Muscle layer of colon (tissue), 2 donors: ENCODE results near the gene ZNF653.

Experiments
- H3K27ac ChIP-seq: one replicate; pipeline ENCODE4 v1.7.0; 2013; ENCODE audit warnings: low read depth, mild to moderate bottlenecking, low read length, moderate library complexity
- H3K27me3 ChIP-seq, 2 donors: one replicate each; pipeline ENCODE4 v1.7.0; 2013; ENCODE audit warnings: low read length in 2 of 2, mild to moderate bottlenecking in 2 of 2; ENCODE audit not compliant: insufficient read depth in 2 of 2, control insufficient read depth in 1 of 2
- H3K36me3 ChIP-seq: one replicate; pipeline ENCODE4 v1.7.0; 2013; ENCODE audit warnings: mild to moderate bottlenecking, low read length; ENCODE audit not compliant: insufficient read depth
- H3K4me1 ChIP-seq: one replicate; pipeline ENCODE4 v1.7.0; 2013; ENCODE audit warnings: mild to moderate bottlenecking, low read length; ENCODE audit not compliant: insufficient read depth
- H3K4me3 ChIP-seq, 2 donors: one replicate each; pipeline ENCODE4 v1.7.0; 2013; ENCODE audit warnings: low read length in 2 of 2, low read depth in 1 of 2, mild to moderate bottlenecking in 1 of 2, moderate library complexity in 1 of 2
- H3K9ac ChIP-seq: one replicate; pipeline ENCODE4 v1.7.0; 2013; ENCODE audit warnings: low read length
- H3K9me3 ChIP-seq: one replicate; pipeline ENCODE4 v1.7.0; 2013; ENCODE audit warnings: mild to moderate bottlenecking, low read length
- donor health status: abdominal sarcoma.
- donor health status: Adenocarcinoma of cecum.

The ZNF653 gene

DNA sequence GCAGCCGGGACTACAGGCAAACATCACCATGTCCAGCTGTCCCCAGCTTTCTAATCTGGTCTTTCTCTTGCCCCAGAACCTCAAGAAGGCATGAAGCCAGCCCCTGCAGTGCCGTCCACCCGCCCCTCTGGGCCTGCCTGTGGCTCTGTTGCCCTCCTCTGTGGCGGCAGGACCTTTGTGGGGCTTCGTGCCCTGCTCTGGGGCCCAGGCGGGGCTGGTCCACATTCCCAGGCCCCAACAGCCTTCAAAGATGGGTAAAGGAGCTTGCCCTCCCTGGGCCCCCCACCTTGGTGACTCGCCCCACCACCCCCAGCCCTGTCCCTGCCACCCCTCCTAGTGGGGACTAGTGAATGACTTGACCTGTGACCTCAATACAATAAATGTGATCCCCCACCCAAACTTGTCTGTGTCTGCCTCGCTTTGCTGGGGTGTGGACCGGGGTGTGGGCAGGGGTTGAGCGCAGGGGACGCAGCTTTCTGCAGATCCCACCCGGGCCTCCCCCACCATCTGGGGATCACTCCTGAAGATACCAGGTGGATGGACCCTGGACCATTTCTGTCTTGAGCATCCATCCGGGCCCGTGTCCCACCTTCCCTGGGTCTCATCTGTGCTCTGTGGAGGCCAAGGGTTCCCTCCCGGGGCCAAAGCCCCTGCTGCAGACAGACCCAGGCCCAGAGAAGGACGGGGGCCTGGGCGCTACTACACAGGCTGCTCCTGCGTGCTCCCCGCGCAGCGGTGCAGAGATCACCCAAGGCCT is 54.9 kb downstream of the ZNF653 start:
- Histone ChIP-seq H3K4me1 (no peaks in the 10 kb centered on the region), H3K4me3 (no peak overlapping the region), H3K27me3 (peaks cover 0 to 14% of the 10 kb centered on the region in 2 donors), H3K9me3 (no peaks in the 10 kb centered on the region), H3K36me3 (peaks cover 13% of the 10 kb centered on the region), H3K27ac (no peak overlapping the region), H3K9ac (no peak overlapping the region)

DNA sequence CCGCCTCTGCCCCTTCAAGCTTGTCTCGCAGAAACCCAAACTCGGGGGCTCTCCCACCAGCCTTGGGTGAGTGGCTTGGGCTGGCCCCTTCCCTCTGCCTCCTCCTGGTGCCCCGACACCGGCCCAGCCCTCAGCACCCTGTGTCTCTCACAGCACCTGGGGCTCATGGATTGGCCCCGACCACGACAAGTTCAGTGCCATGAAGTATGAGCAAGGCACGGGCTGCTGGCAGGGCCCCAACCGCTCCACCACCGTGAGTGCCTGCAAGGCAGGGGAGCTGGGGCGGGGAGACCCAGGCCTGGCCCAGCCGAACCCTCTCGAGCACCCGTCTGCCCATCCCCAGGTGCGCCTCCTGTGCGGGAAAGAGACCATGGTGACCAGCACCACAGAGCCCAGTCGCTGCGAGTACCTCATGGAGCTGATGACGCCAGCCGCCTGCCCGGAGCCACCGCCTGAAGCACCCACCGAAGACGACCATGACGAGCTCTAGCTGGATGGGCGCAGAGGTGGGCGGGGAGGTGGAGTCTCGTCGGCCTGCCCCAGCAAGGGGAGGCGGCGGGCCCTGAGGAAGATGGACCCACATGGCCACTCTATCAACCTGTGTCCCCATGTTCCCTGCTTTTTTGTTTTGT is 56.6 kb downstream of the ZNF653 start:
- Histone ChIP-seq H3K4me1 (no peaks in the 10 kb centered on the region), H3K36me3 (peaks cover 30% of the 10 kb centered on the region), H3K9ac (no peak overlapping the region), H3K4me3 (no peak overlapping the region), H3K27me3 (peaks cover 0 to 14% of the 10 kb centered on the region in 2 donors), H3K27ac (no peak overlapping the region), H3K9me3 (no peaks in the 10 kb centered on the region)

DNA sequence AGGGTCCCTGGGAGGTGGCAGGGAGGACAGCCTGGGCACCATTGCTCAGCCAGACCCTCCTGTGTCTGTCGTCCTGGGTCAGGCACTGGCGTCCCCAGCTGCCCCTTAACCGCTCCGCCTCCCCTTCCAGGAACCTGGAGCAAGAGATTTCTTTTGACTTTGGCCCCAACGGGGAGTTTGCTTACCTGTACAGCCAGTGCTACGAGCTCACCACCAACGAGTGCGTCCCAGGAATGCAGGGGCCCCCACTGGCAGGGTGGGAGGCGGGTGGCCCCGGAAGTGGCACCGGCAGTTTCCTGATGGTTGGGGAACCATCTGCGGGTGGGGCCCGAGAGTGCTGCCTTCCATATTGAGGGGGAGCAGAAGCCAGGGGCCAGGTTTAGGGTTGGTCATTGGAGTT is 57.2 kb downstream of the ZNF653 start:
- Histone ChIP-seq H3K9ac (no peak overlapping the region), H3K9me3 (no peaks in the 10 kb centered on the region), H3K4me3 (no peak overlapping the region), H3K27me3 (peaks cover 0 to 14% of the 10 kb centered on the region in 2 donors), H3K4me1 (no peaks in the 10 kb centered on the region), H3K27ac (no peak overlapping the region), H3K36me3 (peaks cover 33% of the 10 kb centered on the region)

DNA sequence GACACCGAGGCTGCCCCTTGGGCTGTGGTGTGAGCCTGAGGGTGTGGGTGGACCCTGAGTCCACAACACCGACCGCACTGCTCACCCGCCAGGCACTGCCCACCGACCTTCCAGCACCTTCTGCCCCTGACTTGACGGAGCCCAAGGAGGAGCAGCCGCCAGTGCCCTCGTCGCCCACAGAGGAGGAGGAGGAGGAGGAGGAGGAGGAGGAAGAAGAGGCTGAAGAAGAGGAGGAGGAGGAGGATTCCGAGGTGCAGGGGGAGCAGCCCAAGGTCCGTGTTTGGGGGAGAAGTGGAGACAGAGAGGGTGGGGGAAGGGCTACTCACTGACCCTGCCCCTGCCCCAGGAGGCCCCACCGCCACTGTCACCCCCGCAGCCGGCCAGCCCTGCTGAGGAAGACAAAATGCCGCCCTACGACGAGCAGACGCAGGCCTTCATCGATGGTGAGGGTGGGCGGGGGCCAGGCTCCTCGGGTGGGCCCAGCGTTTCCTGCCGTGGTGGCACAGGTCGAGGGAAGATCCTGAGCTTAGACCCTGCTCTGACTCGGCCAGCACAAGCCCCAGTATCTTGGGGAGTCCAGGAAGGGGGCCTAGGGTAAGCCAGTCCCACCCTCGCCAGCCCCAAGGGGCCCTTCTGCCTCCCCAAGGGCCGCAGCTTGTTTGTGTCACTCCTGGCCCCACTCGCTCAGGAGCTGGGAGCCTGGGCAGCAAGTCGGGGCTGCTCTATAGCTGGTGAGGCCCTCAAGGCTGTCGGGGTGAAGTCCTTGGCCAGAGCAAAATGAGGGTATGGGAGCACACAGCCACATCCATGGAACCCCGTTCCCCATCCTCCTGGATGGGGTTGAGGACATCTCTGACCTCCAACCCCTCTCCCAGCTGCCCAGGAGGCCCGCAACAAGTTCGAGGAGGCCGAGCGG is 58.0 kb downstream of the ZNF653 start:
- no peaks in the 10 kb centered on the region for H3K4me1 ChIP-seq
- peaks cover 0 to 9% of the 10 kb centered on the region in 2 donors for H3K27me3 ChIP-seq
- H3K27ac ChIP-seq = no peak overlapping the region
- no peaks in the 10 kb centered on the region for H3K9me3 ChIP-seq
- peaks cover 33% of the 10 kb centered on the region for H3K36me3 ChIP-seq
- H3K4me3 ChIP-seq = no peak overlapping the region
- H3K9ac ChIP-seq = no peak overlapping the region

DNA sequence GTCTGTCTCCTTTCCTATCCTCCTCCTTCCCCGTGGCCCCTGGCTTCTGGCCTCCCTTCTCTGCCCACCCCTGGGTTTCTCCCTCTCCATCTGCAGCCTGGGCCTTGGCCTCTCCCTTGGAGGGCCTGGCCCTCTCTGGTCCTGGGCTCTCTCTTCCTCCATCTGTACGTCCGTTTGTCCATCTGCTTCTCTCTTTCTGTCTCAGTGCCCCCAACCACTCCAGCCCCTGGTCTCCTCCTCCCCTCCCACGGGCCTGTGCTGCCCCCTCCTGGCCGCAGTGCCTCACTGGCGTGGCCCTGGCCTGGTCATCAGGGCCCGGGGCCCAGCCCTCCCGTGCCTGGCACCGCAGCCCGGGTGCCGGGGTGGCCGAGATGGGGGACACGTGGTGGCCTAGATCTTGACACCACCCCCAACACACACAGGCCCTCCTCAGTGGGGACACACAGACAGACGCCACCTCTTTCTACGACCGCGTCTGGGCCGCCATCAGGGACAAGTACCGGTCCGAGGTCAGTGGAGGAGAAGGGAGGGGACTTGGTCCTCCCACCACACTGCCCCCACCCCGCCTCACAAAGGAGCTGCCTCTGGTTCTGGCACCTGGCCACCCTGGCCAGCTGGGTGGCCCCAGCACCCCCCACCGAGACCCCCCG is 58.9 kb downstream of the ZNF653 start:
- H3K4me3 ChIP-seq = no peak overlapping the region
- H3K27me3 ChIP-seq = peaks cover 0 to 4% of the 10 kb centered on the region in 2 donors
- no peaks in the 10 kb centered on the region for H3K4me1 ChIP-seq
- peaks cover 41% of the 10 kb centered on the region for H3K36me3 ChIP-seq
- H3K9ac ChIP-seq = no peak overlapping the region
- no peak overlapping the region for H3K27ac ChIP-seq
- no peaks in the 10 kb centered on the region for H3K9me3 ChIP-seq

DNA sequence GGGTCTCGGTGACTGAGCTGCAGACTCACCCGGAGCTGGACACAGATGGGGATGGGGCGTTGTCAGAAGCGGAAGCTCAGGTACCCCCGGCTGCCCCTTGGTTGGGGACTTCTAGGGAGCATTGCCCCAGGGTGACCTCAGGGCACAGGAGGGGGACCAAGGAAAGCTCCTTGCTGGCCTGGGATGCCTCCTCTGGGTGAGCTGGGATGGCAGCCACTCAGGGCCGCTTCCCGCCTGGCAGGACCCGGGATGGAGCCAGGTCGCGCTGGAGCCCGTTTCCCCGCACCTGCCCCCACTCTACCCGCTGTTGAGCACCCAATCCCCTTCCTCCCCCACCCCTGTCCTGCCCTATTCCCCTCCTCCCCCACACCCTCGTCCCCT is 59.4 kb downstream of the ZNF653 start:
- no peak overlapping the region for H3K4me3 ChIP-seq
- no peak overlapping the region for H3K9ac ChIP-seq
- H3K27me3 ChIP-seq = no peaks in the 10 kb centered on the region
- no peaks in the 10 kb centered on the region for H3K9me3 ChIP-seq
- no peaks in the 10 kb centered on the region for H3K4me1 ChIP-seq
- no peak overlapping the region for H3K27ac ChIP-seq
- H3K36me3 ChIP-seq = peaks cover 46% of the 10 kb centered on the region

DNA sequence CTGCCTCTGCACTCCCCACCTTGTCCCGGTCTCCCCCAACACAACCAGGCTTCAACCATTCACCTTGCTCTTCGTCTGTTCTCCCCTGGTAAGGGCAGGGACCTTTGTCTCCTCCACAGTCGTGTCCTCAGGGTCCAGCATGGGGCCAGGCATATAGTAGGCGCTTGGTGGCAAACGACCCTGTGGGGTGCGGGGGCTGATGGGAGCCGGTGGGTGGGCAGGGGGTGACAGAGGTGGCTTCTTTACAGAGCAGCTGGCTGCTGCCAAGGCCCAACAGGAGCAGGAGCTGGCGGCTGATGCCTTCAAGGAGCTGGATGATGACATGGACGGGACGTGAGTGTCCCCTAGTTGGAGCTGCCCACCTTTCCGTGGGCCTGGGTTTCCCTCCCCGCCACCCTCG is 60.5 kb downstream of the ZNF653 start:
- H3K9me3 ChIP-seq = no peaks in the 10 kb centered on the region
- H3K27ac ChIP-seq = no peak overlapping the region
- no peak overlapping the region for H3K9ac ChIP-seq
- H3K36me3 ChIP-seq = peaks cover 53% of the 10 kb centered on the region
- no peak overlapping the region for H3K4me3 ChIP-seq
- H3K27me3 ChIP-seq = no peaks in the 10 kb centered on the region
- no peaks in the 10 kb centered on the region for H3K4me1 ChIP-seq

DNA sequence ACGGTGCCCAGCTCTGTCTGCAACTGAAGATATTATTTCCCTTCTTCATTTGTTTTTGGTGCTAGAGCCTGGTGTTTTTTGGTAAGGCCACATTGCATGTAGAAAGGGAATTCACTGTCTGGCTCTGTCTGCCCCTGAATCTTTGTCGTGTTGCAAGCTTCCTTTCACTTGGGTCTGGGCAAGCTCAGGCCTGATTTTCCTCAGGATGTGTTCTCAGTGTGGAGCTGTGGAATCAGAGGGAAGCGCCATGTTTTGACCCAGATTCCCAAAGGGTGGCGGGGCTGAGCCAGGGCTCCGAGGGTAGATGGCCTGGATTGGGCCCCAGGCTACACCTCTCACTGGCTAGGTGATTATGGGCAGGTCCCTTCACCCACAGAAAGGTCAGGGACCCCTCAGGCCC is 61.6 kb downstream of the ZNF653 start:
- H3K4me3 ChIP-seq = no peak overlapping the region
- H3K9ac ChIP-seq = no peak overlapping the region
- H3K27me3 ChIP-seq = no peaks in the 10 kb centered on the region
- no peaks in the 10 kb centered on the region for H3K9me3 ChIP-seq
- no peak overlapping the region for H3K27ac ChIP-seq
- H3K4me1 ChIP-seq = no peaks in the 10 kb centered on the region
- H3K36me3 ChIP-seq = peaks cover 53% of the 10 kb centered on the region

DNA sequence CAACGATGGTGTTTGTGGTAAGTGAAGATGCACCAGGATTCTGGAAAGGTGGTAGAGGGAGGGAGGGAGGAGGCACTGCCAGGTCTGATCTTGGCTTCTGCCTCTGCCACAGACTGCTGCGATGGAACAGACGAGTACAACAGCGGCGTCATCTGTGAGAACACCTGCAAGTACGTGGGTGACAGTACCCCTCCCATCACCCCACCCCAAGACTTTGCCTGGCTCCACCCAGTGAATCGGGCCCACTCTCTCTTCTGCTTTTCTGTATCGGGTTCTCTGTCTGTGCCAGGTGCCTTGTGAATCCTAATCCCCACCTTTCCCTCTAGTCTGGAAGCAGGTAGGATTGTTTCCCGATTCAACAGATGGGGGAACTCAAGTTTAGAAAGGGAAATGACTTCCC is 67.7 kb downstream of the ZNF653 start:
- Histone ChIP-seq H3K9ac (no peak overlapping the region), H3K4me3 (no peak overlapping the region), H3K27ac (no peak overlapping the region), H3K4me1 (peaks cover 16% of the 10 kb centered on the region), H3K9me3 (no peaks in the 10 kb centered on the region), H3K27me3 (no peaks in the 10 kb centered on the region), H3K36me3 (peaks cover 32% of the 10 kb centered on the region)

DNA sequence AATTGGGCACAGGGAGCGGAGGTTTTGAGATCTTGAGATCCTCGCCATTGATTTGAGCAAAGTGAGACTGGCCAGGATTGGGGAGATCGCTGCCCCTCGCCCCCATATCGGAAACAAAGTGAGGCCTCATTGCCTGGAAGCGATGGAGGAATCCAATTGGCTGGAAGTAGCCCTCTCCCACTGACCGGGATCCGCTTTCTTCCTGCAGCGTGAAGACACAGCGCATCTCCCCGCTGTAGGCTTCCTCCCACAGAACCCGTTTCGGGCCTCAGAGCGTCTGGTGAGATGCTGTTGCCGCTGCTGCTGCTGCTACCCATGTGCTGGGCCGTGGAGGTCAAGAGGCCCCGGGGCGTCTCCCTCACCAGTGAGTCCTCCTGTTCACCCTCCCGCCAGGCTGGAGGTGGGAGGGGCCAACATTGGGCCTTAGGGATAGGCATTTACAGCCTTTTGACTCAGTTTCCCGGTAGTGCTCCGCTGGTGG is 69.8 kb downstream of the ZNF653 start:
- H3K27me3 ChIP-seq = no peaks in the 10 kb centered on the region
- H3K4me1 ChIP-seq = peaks cover 16% of the 10 kb centered on the region
- H3K36me3 ChIP-seq = peaks cover 15% of the 10 kb centered on the region
- no peaks in the 10 kb centered on the region for H3K9me3 ChIP-seq
- peak overlapping the region; percentile 81 to 95 for H3K4me3 ChIP-seq
- H3K9ac ChIP-seq = peak overlapping the region; percentile 25
- peak overlapping the region; percentile 57 for H3K27ac ChIP-seq
